Measurements from ENCODE around the gene SARDH.

The SARDH gene

GRCh38 chr9:133635098-133635497, 103.1 kb downstream of the SARDH start:
- H3K4me3 ChIP-seq = no peak overlapping the region
- no peak for DNase-seq (ENCODE audit: low spot score)
- TF ChIP-seq CTCF (IDR thresholded peaks at IDR 0.05) = no peak
- H3K27ac ChIP-seq = no peak overlapping the region

- Histone ChIP-seq H3K4me3 (no peak overlapping the region), H3K27ac (no peak overlapping the region)
- TF ChIP-seq CTCF (IDR thresholded peaks at IDR 0.05) = no peak
- no peak for DNase-seq (ENCODE audit: low spot score)
Observed at GRCh38 chr9:133634081-133634691, 104.0 kb downstream of the SARDH start.

- H3K27ac ChIP-seq = no peak overlapping the region
- no peak for DNase-seq (ENCODE audit: low spot score)
- no peak for TF ChIP-seq CTCF (IDR thresholded peaks at IDR 0.05)
- H3K4me3 ChIP-seq = no peak overlapping the region
Observed at GRCh38 chr9:133633681-133634080, 104.5 kb downstream of the SARDH start.

GRCh38 chr9:133632806-133633680, 105.1 kb downstream of the SARDH start:
- TF ChIP-seq CTCF (IDR thresholded peaks at IDR 0.05) = no peak
- Histone ChIP-seq H3K27ac (no peak overlapping the region), H3K4me3 (no peak overlapping the region)
- DNase-seq (ENCODE audit: low spot score) = no peak

GRCh38 chr9:133631111-133631510, 107.0 kb downstream of the SARDH start:
- TF ChIP-seq CTCF (IDR thresholded peaks at IDR 0.05) = no peak
- DNase-seq (ENCODE audit: low spot score) = no peak

GRCh38 chr9:133629221-133630110, 108.7 kb downstream of the SARDH start:
- no peak overlapping the region for H3K27ac ChIP-seq
- TF ChIP-seq CTCF (IDR thresholded peaks at IDR 0.05) = no peak
- no peak for DNase-seq (ENCODE audit: low spot score)
- H3K4me3 ChIP-seq = no peak overlapping the region

More at GRCh38 chr9:133631111-133631510, 107.0 kb downstream of the SARDH start:
- H3K27ac ChIP-seq = no peak overlapping the region
- H3K4me3 ChIP-seq = no peak overlapping the region

Measured in coronary artery (tissue), 2 donors.